HepG2 (cell line): Measurements from ENCODE around the gene NKX1-1. TPM values are rescaled to one million over a fixed set of nuclear protein-coding genes. Genes with fewer than 3 reads are reported as not detected.

Experiments used
- ADNP ChIP-seq: sonication (generic); formaldehyde crosslinking; IDR thresholded peaks from 2 replicates; pipeline ENCODE4 v1.4.0; 2020; ENCODE audit warnings: missing genetic modification reagents
- AGO2 ChIP-seq: fragments of 200-400 bp; formaldehyde crosslinking; optimal IDR thresholded peaks from 2 replicates; pipeline ENCODE3; 2017; ENCODE audit warnings: mild to moderate bottlenecking, low read depth, low read length, moderate library complexity
- EHMT2 ChIP-seq: fragments of 200-600 bp; sonication (generic); IDR thresholded peaks from 2 replicates; pipeline ENCODE4 v1.7.0; 2017; ENCODE audit warnings: antibody characterized with exemption, low read depth, low read length, borderline replicate concordance
- GATAD1 ChIP-seq: IDR thresholded peaks from 2 replicates; pipeline ENCODE4 v1.6.1; 2016; ENCODE audit warnings: missing genetic modification reagents, missing compliant biosample characterization
- GTF2F1 ChIP-seq: fragments of 150-350 bp; IDR thresholded peaks from 2 replicates; pipeline ENCODE4 v1.6.1; 2014; ENCODE audit warnings: low read length
- GTF3A ChIP-seq: sonication (generic); formaldehyde crosslinking; conservative IDR thresholded peaks from 2 replicates; pipeline ENCODE4 v1.4.0; 2020; ENCODE audit warnings: mild to moderate bottlenecking, missing genetic modification reagents
- KLF13 ChIP-seq: sonication (generic); formaldehyde crosslinking; IDR thresholded peaks from 2 replicates; pipeline ENCODE4 v1.4.0; 2020; ENCODE audit warnings: mild to moderate bottlenecking, missing genetic modification reagents
- PAF1 ChIP-seq: IDR thresholded peaks from 2 replicates; pipeline ENCODE4 v1.6.1; 2016; ENCODE audit warnings: missing genetic modification reagents, missing compliant biosample characterization
- PRPF4 ChIP-seq: fragments of 200-400 bp; formaldehyde crosslinking; IDR thresholded peaks from 2 replicates; pipeline ENCODE4 v1.6.1; 2016; ENCODE audit warnings: low read length, low read depth; ENCODE audit not compliant: poor library complexity, severe bottlenecking
- RBAK ChIP-seq: sonication (generic); formaldehyde crosslinking; IDR thresholded peaks from 2 replicates; pipeline ENCODE4 v1.5.1; 2020; ENCODE audit warnings: mild to moderate bottlenecking, missing genetic modification reagents
- RXRB ChIP-seq: IDR thresholded peaks from 2 replicates; pipeline ENCODE4 v1.6.1; 2016; ENCODE audit warnings: borderline replicate concordance, missing genetic modification reagents, missing compliant biosample characterization
- TP53 ChIP-seq: sonication (generic); formaldehyde crosslinking; conservative IDR thresholded peaks from 2 replicates; pipeline ENCODE4 v1.4.0; 2020; ENCODE audit warnings: missing genetic modification reagents
- ZFP1 ChIP-seq: IDR thresholded peaks from 2 replicates; pipeline ENCODE4 v1.6.1; 2016
- ZFY ChIP-seq: sonication (generic); formaldehyde crosslinking; IDR thresholded peaks from 2 replicates; pipeline ENCODE4 v1.4.0; 2020; ENCODE audit warnings: missing genetic modification reagents
- ZNF253 ChIP-seq: sonication (generic); formaldehyde crosslinking; IDR thresholded peaks from 2 replicates; pipeline ENCODE4 v1.8.0; 2022; ENCODE audit warnings: mild to moderate bottlenecking, missing genetic modification reagents, borderline replicate concordance
- ZNF556 ChIP-seq: sonication (generic); formaldehyde crosslinking; IDR thresholded peaks from 2 replicates; pipeline ENCODE4 v1.4.0; 2020; ENCODE audit warnings: mild to moderate bottlenecking, missing genetic modification reagents, borderline replicate concordance
- ZNF788 ChIP-seq: sonication (generic); formaldehyde crosslinking; IDR thresholded peaks from 2 replicates; pipeline ENCODE4 v1.5.0; 2020; ENCODE audit warnings: mild to moderate bottlenecking, missing genetic modification reagents, borderline replicate concordance
- polyA plus RNA-seq, 8 experiments: library from polyadenylated mRNA; depleted of rRNA in 3 of 8; stranded (reverse) in 7 of 8; unstranded in 1 of 8; fragments of >200 nt; fragmentation: Illumina TruSeq in 4 of 8; extraction: Trizol in 4 of 8; gene quantifications; 2 replicates each; pipeline versions ENCODE4 v1.2.1 to v1.2.3, GENCODE V29; 2011 to 2016; ENCODE audit warnings: low read depth in 4 of 8, missing spikeins in 1 of 8, mixed read lengths in 1 of 8; ENCODE audit not compliant: insufficient read depth in 1 of 8
- total RNA-seq, 5 experiments: library from RNA; depleted of rRNA; stranded (reverse); fragments of >200 nt; fragmentation: Illumina TruSeq; extraction: Trizol; gene quantifications; 2 replicates each; pipeline ENCODE4 v1.2.3, GENCODE V29; 2016; ENCODE audit warnings: low read depth in 1 of 5
- TF ChIP-seq, protein P1 (sequence below): sonication (generic); formaldehyde crosslinking; IDR thresholded peaks from 2 replicates; pipeline ENCODE4 v1.5.1; 2020; ENCODE audit warnings: missing genetic modification reagents, mild to moderate bottlenecking, borderline replicate concordance
- TF ChIP-seq, protein P2 (sequence below): sonication (generic); formaldehyde crosslinking; IDR thresholded peaks from 2 replicates; pipeline ENCODE4 v1.9.0; 2022; ENCODE audit warnings: missing genetic modification reagents, mild to moderate bottlenecking, borderline replicate concordance
- TF ChIP-seq, protein P3 (sequence below), 2 experiments: sonication (generic) in 1 of 2; formaldehyde crosslinking in 1 of 2; IDR thresholded peaks; 2 replicates each; pipeline versions ENCODE4 v1.4.0 to v1.6.1; 2016 to 2020; ENCODE audit warnings: borderline replicate concordance in 1 of 2, low read depth in 1 of 2, mild to moderate bottlenecking in 1 of 2, missing genetic modification reagents in 1 of 2

NKX1-1 gene
- total and polyA plus RNA-seq, 2 of the 13 experiments (the other 11 are each of a cell fraction or from before 2014, with no cell fraction given): not detected

DNA sequence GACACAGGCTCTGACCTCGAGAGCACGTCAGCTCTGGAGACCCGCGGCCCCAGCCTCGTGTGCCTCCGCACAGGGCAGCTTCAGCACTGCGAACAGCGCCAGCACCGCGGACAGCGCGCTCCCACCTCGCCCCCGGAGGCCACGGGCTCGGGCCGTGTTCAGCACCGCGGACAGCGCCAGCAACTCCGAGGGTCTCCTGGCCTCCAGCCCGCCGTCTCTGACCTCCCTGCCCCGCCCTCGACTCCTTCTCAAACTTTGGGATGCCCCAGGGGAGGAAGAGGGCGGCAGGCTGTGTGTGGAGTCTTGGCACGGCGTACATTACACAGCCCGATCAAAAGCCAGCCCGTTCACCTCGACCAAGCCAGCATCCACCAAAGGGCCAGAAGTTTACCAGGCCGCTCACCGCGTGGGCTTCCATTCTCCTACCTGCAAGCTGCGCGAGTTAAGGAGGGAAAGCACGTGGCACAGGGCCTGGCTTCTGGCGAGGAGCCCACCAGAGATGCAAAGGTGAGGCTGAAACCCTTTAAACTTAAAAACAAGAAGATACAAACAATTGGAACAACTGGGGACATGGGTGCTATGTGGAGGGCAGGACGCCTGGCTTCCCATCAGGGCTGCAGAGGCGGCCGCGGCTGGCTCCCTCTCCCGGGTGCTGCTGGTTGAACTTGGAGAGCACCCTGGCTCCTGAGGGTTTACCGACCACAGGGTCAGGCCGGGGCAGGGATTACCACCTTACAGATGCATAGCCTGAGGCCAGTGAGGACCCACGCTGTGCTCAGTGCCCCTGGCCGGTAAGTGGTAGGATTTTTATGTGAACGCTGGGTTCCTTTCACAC is 4.5 kb upstream of the NKX1-1 start (continued):
- TF ChIP-seq AGO2 (no peak), PAF1 (CRISPR knock-in tag) (peak; percentile 89; the same call in 1 of the 2 replicates), GTF2F1 (no peak), KLF13 (CRISPR knock-in tag) (peak; percentile 100), TP53 (peak; percentile 98), ZFP1 (peak; percentile 100), EHMT2 (peak; percentile 99), GATAD1 (CRISPR knock-in tag) (peak; percentile 92), RXRB (CRISPR knock-in tag) (peak; percentile 98), PRPF4 (no peak), ZFY (CRISPR knock-in tag) (peak; percentile 91), ZNF556 (CRISPR knock-in tag) (peak; percentile 100), ZNF788 (peak; percentile 100), ZNF253 (CRISPR knock-in tag) (peak; percentile 100), ADNP (CRISPR knock-in tag) (peak; percentile 81), RBAK (peak; percentile 67; the same call in 1 of the 2 replicates), GTF3A (CRISPR knock-in tag) (peak; percentile 95; the same call in 1 of the 2 replicates)
- TF ChIP-seq, protein P1, sequence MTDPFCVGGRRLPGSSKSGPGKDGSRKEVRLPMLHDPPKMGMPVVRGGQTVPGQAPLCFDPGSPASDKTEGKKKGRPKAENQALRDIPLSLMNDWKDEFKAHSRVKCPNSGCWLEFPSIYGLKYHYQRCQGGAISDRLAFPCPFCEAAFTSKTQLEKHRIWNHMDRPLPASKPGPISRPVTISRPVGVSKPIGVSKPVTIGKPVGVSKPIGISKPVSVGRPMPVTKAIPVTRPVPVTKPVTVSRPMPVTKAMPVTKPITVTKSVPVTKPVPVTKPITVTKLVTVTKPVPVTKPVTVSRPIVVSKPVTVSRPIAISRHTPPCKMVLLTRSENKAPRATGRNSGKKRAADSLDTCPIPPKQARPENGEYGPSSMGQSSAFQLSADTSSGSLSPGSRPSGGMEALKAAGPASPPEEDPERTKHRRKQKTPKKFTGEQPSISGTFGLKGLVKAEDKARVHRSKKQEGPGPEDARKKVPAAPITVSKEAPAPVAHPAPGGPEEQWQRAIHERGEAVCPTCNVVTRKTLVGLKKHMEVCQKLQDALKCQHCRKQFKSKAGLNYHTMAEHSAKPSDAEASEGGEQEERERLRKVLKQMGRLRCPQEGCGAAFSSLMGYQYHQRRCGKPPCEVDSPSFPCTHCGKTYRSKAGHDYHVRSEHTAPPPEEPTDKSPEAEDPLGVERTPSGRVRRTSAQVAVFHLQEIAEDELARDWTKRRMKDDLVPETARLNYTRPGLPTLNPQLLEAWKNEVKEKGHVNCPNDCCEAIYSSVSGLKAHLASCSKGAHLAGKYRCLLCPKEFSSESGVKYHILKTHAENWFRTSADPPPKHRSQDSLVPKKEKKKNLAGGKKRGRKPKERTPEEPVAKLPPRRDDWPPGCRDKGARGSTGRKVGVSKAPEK (CRISPR knock-in tag): peak; percentile 97
- TF ChIP-seq, protein P2, sequence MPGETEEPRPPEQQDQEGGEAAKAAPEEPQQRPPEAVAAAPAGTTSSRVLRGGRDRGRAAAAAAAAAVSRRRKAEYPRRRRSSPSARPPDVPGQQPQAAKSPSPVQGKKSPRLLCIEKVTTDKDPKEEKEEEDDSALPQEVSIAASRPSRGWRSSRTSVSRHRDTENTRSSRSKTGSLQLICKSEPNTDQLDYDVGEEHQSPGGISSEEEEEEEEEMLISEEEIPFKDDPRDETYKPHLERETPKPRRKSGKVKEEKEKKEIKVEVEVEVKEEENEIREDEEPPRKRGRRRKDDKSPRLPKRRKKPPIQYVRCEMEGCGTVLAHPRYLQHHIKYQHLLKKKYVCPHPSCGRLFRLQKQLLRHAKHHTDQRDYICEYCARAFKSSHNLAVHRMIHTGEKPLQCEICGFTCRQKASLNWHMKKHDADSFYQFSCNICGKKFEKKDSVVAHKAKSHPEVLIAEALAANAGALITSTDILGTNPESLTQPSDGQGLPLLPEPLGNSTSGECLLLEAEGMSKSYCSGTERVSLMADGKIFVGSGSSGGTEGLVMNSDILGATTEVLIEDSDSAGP (CRISPR knock-in tag): peak; percentile 96
- TF ChIP-seq, protein P3, sequence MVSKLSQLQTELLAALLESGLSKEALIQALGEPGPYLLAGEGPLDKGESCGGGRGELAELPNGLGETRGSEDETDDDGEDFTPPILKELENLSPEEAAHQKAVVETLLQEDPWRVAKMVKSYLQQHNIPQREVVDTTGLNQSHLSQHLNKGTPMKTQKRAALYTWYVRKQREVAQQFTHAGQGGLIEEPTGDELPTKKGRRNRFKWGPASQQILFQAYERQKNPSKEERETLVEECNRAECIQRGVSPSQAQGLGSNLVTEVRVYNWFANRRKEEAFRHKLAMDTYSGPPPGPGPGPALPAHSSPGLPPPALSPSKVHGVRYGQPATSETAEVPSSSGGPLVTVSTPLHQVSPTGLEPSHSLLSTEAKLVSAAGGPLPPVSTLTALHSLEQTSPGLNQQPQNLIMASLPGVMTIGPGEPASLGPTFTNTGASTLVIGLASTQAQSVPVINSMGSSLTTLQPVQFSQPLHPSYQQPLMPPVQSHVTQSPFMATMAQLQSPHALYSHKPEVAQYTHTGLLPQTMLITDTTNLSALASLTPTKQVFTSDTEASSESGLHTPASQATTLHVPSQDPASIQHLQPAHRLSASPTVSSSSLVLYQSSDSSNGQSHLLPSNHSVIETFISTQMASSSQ (IDR thresholded peaks at IDR 0.05; ENCODE audit: low read depth): no peak
- TF ChIP-seq, protein P3 (CRISPR knock-in tag; IDR thresholded peaks at IDR 0.05; ENCODE audit: borderline replicate concordance): peak; percentile 95
